Aorta (tissue), 5 donors: ENCODE data around the gene MAGOHB. TPM values are rescaled to one million over a fixed set of nuclear protein-coding genes. Genes with fewer than 3 reads are reported as not detected.

Experiments used
- ATAC-seq: fragments of 200-7000 bp; cut with Tn5 transposase; one replicate; pipeline ENCODE4 v1.9.1; 2022; ENCODE audit warnings: moderate library complexity; ENCODE audit not compliant: low FRiP score
- DNase-seq, 2 donors: peaks; one replicate each; pipeline ENCODE4 v3.0.0-alpha.2; 2020
- H3K27ac ChIP-seq, 2 donors: one replicate each; pipeline ENCODE4 v1.5.1; 2013; ENCODE audit warnings: low read length in 2 of 2, mild to moderate bottlenecking in 2 of 2, moderate library complexity in 2 of 2, control low read depth in 1 of 2, inconsistent platforms in 1 of 2, low read depth in 1 of 2
- H3K27me3 ChIP-seq, 2 donors: one replicate each; pipeline ENCODE4 v1.6.1; 2013; ENCODE audit warnings: control low read depth in 1 of 2, low read length in 1 of 2, mild to moderate bottlenecking in 1 of 2, moderate library complexity in 1 of 2; ENCODE audit not compliant: insufficient read depth in 2 of 2, control insufficient read depth in 1 of 2
- H3K36me3 ChIP-seq, 2 donors: one replicate each; pipeline ENCODE4 v1.6.1; 2013; ENCODE audit warnings: control low read depth in 1 of 2, low read length in 1 of 2, mild to moderate bottlenecking in 1 of 2; ENCODE audit not compliant: insufficient read depth in 2 of 2, control insufficient read depth in 1 of 2
- H3K4me1 ChIP-seq, 2 donors: one replicate each; pipeline ENCODE4 v1.6.1; 2013; ENCODE audit warnings: low read length in 2 of 2, control low read depth in 1 of 2, mild to moderate bottlenecking in 1 of 2, moderate library complexity in 1 of 2; ENCODE audit not compliant: insufficient read depth in 2 of 2, control insufficient read depth in 1 of 2
- H3K4me3 ChIP-seq, 2 donors: one replicate each; pipeline ENCODE4 v1.5.1; 2013; ENCODE audit warnings: low read length in 2 of 2, control low read depth in 1 of 2, mild to moderate bottlenecking in 1 of 2
- H3K9me3 ChIP-seq: one replicate; pipeline ENCODE4 v1.6.1; 2013; ENCODE audit warnings: mild to moderate bottlenecking, low read length; ENCODE audit not compliant: control insufficient read depth
- WGBS, 2 donors: extraction: QIAGEN DNeasy Blood & Tissue Kit; methylation state at CpG; one replicate each; pipeline ENCODE4 v1.1.7; 2013; 5-methylcytosine and 5-hydroxymethylcytosine counted together
- intact Hi-C, 2 donors: fragments of 100-400 bp; cut with DNase I; formaldehyde crosslinking; loops; one replicate each; pipeline versions ENCODE4 v1.14.2 to v1.15.0; 2022
- polyA plus RNA-seq, 2 donors: library from polyadenylated mRNA; stranded (reverse); fragments of 200-250 nt; gene quantifications; one replicate each; pipeline ENCODE4 v1.2.3, GENCODE V29; 2013
- total RNA-seq, 2 donors: library from RNA; stranded (reverse); fragmentation: NEBNext Ultra II Directional; extraction: Animal tissue kit (Norgen Biotek cat#: 25700); gene quantifications; one replicate each; pipeline ENCODE4 v1.2.1, GENCODE V29; 2021
- donor health status: healthy with polysubstance abuse.
- donor health status: Bipolar disorder and iron deficiency.
- donor health status: DM: no; HTN: no; CAD: no.
- donor health status: DM: no; HTN: no; CAD: no.
- donor health status: DM: yes; HTN: yes; CAD: no.

The MAGOHB gene
- total and polyA plus RNA-seq, 4 donors: 13.6 to 27.4 (median 17.2) TPM

- H3K36me3 ChIP-seq: no peaks in the 10 kb centered on the region
- H3K27me3 ChIP-seq: peaks cover 0 to 2% of the 10 kb centered on the region in 2 donors
- no peak for DNase-seq
- 69 to 84% methylated on average over 3 of the region's 3 CpGs for WGBS, 2 donors
- no peak overlapping the region for H3K27ac ChIP-seq
- no peak for ATAC-seq
- no peaks in the 10 kb centered on the region for H3K4me1 ChIP-seq
- H3K4me3 ChIP-seq: no peak overlapping the region
- intact Hi-C loops: no loop called here
- peaks cover 1% of the 10 kb centered on the region for H3K9me3 ChIP-seq
Measured at GRCh38 chr12:10558301-10558700, 55.1 kb downstream of the MAGOHB start.

GRCh38 chr12:10557766-10558165, 55.6 kb downstream of the MAGOHB start:
- no peak overlapping the region for H3K27ac ChIP-seq
- no peak overlapping the region for H3K4me3 ChIP-seq
- no peaks in the 10 kb centered on the region for H3K9me3 ChIP-seq
- H3K27me3 ChIP-seq: no peaks in the 10 kb centered on the region
- intact Hi-C loops: no loop called here
- no peaks in the 10 kb centered on the region for H3K4me1 ChIP-seq
- DNase-seq: no peak
- WGBS, 2 donors: 67 to 76% methylated on average over 2 of the region's 2 CpGs
- no peak for ATAC-seq
- no peaks in the 10 kb centered on the region for H3K36me3 ChIP-seq

GRCh38 chr12:10557329-10557728, 56.1 kb downstream of the MAGOHB start:
- 65 to 68% methylated on average over 6 of the region's 6 CpGs for WGBS, 2 donors
- Histone ChIP-seq H3K27ac (no peak overlapping the region), H3K27me3 (no peaks in the 10 kb centered on the region), H3K36me3 (no peaks in the 10 kb centered on the region), H3K4me3 (no peak overlapping the region), H3K4me1 (no peaks in the 10 kb centered on the region), H3K9me3 (no peaks in the 10 kb centered on the region)
- no peak for ATAC-seq
- DNase-seq: no peak
- intact Hi-C loops: no loop called here

- intact Hi-C loops: no loop called here
- no peaks in the 10 kb centered on the region for H3K4me1 ChIP-seq
- no peak overlapping the region for H3K4me3 ChIP-seq
- no peaks in the 10 kb centered on the region for H3K9me3 ChIP-seq
- no peak overlapping the region for H3K27ac ChIP-seq
- no peaks in the 10 kb centered on the region for H3K27me3 ChIP-seq
- no peak for ATAC-seq
- no peaks in the 10 kb centered on the region for H3K36me3 ChIP-seq
- 78 to 84% methylated on average over 7 of the region's 7 CpGs for WGBS, 2 donors
- DNase-seq: no peak
Measured at GRCh38 chr12:10554756-10555481, 58.5 kb downstream of the MAGOHB start.

DNA sequence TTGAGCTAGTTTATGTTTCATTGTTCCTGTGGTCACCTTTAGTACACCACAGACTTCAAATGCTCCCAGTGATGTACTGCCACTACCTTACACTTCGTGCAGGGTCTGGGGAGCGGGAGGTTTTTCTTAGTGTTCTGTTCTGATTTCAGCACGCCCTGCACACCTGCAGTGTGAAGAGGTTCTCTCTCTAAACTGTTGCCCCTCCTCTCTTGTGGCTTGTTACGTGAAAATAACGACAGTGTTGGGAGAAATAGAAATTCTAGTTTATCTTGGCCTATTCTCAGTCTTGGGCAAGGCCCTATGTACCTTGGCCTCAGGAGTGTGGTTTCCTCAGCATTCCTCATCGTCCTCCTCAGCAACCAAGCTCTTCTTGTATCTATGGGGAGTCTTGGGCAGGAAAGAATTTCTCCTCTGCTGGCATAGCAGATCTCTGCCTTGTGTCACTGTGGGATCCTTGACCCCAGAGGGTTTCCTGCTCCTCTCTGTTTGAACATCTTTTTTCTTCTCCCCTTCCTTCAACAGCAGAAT, 59.1 kb downstream of the MAGOHB start:
- no peak overlapping the region for H3K4me3 ChIP-seq

More for the DNA sequence above, 59.1 kb downstream of the MAGOHB start:
- no peaks in the 10 kb centered on the region for H3K9me3 ChIP-seq
- ATAC-seq (no peak), DNase-seq (no peak)
- no peaks in the 10 kb centered on the region for H3K36me3 ChIP-seq
- 55 to 59% methylated on average over 6 of the region's 6 CpGs for WGBS, 2 donors
- no peaks in the 10 kb centered on the region for H3K27me3 ChIP-seq
- no peak overlapping the region for H3K27ac ChIP-seq
- intact Hi-C loops: no loop called here
- no peaks in the 10 kb centered on the region for H3K4me1 ChIP-seq

Other genes with a start within 250 kb of the MAGOHB start
- gene KLRK1, start 223.6 kb downstream of the MAGOHB start, total RNA-seq: 1 to 10 TPM; 1.9 to 3.5 TPM
- gene KLRK1, start 223.6 kb downstream of the MAGOHB start, polyA plus RNA-seq: 1 to 10 TPM in 1 of 2 donors, under 1 TPM in 1; 0.59 to 1.5 TPM
- under 1 TPM; 0.51 to 0.78 TPM for gene KLRC4, start 203.9 kb downstream of the MAGOHB start, total RNA-seq
- under 1 TPM in 1 of 2 donors, not detected in 1; 0.56 TPM for gene KLRC4, start 203.9 kb downstream of the MAGOHB start, polyA plus RNA-seq
- gene KLRC3, start 193.0 kb downstream of the MAGOHB start, total RNA-seq: not detected
- not detected for gene KLRC3, start 193.0 kb downstream of the MAGOHB start, polyA plus RNA-seq
- gene KLRC2, start 177.6 kb downstream of the MAGOHB start, total RNA-seq: under 1 TPM in 1 of 2 donors, not detected in 1; 0.65 TPM
- 1 to 10 TPM in 1 of 2 donors, not detected in 1; 2.1 TPM for gene KLRC2, start 177.6 kb downstream of the MAGOHB start, polyA plus RNA-seq
- 1 to 10 TPM in 1 of 2 donors, not detected in 1; 1.0 TPM for gene KLRC1, start 160.2 kb downstream of the MAGOHB start, total RNA-seq
- not detected for gene KLRC1, start 160.2 kb downstream of the MAGOHB start, polyA plus RNA-seq
- under 1 TPM; 0.45 to 0.69 TPM for gene EIF2S3B, start 107.7 kb downstream of the MAGOHB start, total RNA-seq
- gene EIF2S3B, start 107.7 kb downstream of the MAGOHB start, polyA plus RNA-seq: 1 to 10 TPM in 1 of 2 donors, under 1 TPM in 1; 0.59 to 2.5 TPM
- 1 to 10 TPM in 1 of 2 donors, under 1 TPM in 1; 0.36 to 1.2 TPM for gene STYK1, start 60.4 kb upstream of the MAGOHB start, total RNA-seq
- gene STYK1, start 60.4 kb upstream of the MAGOHB start, polyA plus RNA-seq: under 1 TPM; 0.18 to 0.38 TPM
- 100 to 1,000 TPM; 368 to 602 TPM for gene YBX3, start 109.7 kb upstream of the MAGOHB start, total RNA-seq
- 100 to 1,000 TPM; 277 to 353 TPM for gene YBX3, start 109.7 kb upstream of the MAGOHB start, polyA plus RNA-seq
- not detected for gene TAS2R7, start 189.0 kb upstream of the MAGOHB start, total RNA-seq
- gene TAS2R7, start 189.0 kb upstream of the MAGOHB start, polyA plus RNA-seq: not detected
- gene TAS2R8, start 193.7 kb upstream of the MAGOHB start, total RNA-seq: not detected
- not detected for gene TAS2R8, start 193.7 kb upstream of the MAGOHB start, polyA plus RNA-seq
- gene TAS2R9, start 196.6 kb upstream of the MAGOHB start, total RNA-seq: not detected
- gene TAS2R9, start 196.6 kb upstream of the MAGOHB start, polyA plus RNA-seq: not detected
- gene TAS2R10, start 212.7 kb upstream of the MAGOHB start, total RNA-seq: 1 to 10 TPM; 1.4 to 1.8 TPM
- gene TAS2R10, start 212.7 kb upstream of the MAGOHB start, polyA plus RNA-seq: not detected
- gene PRR4, start 235.9 kb upstream of the MAGOHB start, total RNA-seq: 1 to 10 TPM; 2.6 to 4.8 TPM
- 1 to 10 TPM in 1 of 2 donors, under 1 TPM in 1; 0.74 to 3.3 TPM for gene PRR4, start 235.9 kb upstream of the MAGOHB start, polyA plus RNA-seq